ENCODE measurements around the gene FNDC3B.

The FNDC3B gene

GRCh38 chr3:172170841-172171240 lies 131.5 kb downstream of the FNDC3B start:
- DNase-seq (ENCODE audit: insufficient read length, low spot score) (no peak), FAIRE-seq (no peak)
- TF ChIP-seq, protein P1, sequence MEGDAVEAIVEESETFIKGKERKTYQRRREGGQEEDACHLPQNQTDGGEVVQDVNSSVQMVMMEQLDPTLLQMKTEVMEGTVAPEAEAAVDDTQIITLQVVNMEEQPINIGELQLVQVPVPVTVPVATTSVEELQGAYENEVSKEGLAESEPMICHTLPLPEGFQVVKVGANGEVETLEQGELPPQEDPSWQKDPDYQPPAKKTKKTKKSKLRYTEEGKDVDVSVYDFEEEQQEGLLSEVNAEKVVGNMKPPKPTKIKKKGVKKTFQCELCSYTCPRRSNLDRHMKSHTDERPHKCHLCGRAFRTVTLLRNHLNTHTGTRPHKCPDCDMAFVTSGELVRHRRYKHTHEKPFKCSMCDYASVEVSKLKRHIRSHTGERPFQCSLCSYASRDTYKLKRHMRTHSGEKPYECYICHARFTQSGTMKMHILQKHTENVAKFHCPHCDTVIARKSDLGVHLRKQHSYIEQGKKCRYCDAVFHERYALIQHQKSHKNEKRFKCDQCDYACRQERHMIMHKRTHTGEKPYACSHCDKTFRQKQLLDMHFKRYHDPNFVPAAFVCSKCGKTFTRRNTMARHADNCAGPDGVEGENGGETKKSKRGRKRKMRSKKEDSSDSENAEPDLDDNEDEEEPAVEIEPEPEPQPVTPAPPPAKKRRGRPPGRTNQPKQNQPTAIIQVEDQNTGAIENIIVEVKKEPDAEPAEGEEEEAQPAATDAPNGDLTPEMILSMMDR (IDR thresholded peaks at IDR 0.05; ENCODE audit: insufficient read depth, missing control alignments) = no peak

GRCh38 chr3:172171396-172172075 lies 132.2 kb downstream of the FNDC3B start:
- TF ChIP-seq, protein P1 (IDR thresholded peaks at IDR 0.05; ENCODE audit: insufficient read depth, missing control alignments) = no peak
- DNase-seq (ENCODE audit: insufficient read length, low spot score) (no peak), FAIRE-seq (no peak)

- TF ChIP-seq, protein P1 (IDR thresholded peaks at IDR 0.05; ENCODE audit: insufficient read depth, missing control alignments) = no peak
- no peak for FAIRE-seq
- DNase-seq (ENCODE audit: insufficient read length, low spot score) = no peak
Observed at GRCh38 chr3:172173316-172174254, 134.2 kb downstream of the FNDC3B start.

DNA sequence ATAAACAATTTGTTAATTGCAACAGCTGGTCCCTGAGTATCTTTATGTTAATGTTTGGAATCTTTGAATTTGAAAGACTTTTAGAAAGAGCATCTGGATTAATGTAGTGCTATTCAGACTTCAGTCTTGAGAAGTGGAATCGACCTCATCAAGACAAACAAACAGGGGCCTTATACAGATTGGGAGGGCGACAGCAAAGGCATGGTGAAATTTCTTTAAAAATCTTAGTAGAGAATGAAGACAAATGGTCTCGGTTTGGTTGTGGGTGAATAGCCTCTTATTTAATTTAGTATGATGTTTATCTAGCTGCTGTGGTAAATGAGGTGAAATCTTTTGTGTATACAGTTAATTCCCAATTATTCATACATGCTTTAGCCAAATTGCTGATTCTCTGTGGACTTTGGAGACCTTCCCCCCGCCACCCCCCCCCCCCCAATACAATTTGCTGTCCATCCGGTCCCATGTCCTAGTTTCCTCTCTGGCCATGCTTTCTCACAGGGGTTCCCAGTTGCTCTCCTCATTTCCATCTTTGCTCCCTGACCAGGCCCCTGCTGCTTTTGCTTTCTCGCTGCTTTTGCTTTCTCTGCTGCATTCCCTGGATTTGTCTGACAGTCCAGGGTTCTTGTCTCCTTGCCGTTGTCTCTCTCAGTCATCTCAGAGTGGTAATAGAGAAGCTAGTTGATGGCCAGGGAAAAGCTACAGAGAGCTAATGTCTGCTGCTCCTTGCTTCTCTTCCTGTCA lies 135.3 kb downstream of the FNDC3B start:
- DNase-seq (ENCODE audit: insufficient read length, low spot score) (no peak), FAIRE-seq (no peak)
- TF ChIP-seq, protein P1 (IDR thresholded peaks at IDR 0.05; ENCODE audit: insufficient read depth, missing control alignments) = no peak

DNA sequence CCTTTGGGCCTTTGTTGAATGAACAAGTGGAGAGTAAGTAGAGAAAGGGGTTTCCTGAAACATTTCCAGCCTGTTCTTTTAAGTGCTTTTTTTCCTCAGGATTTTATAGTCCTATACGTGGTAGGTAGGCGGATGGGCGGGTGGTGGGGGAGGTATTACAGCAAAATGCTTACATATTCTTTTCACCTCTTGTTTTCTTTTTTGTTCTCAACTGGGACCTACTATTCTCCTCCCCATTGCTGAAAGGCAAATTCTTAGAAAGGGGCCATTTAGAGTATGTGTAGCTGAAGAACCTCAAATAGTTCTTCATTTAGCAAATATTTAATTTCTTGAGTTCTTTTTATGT lies 135.8 kb downstream of the FNDC3B start:
- no peak for FAIRE-seq
- DNase-seq (ENCODE audit: insufficient read length, low spot score) = no peak
- TF ChIP-seq, protein P1 (IDR thresholded peaks at IDR 0.05; ENCODE audit: insufficient read depth, missing control alignments) = no peak

- no peak for DNase-seq (ENCODE audit: insufficient read length, low spot score)
- TF ChIP-seq, protein P1 (IDR thresholded peaks at IDR 0.05; ENCODE audit: insufficient read depth, missing control alignments) = no peak
- FAIRE-seq = no peak
Observed at GRCh38 chr3:172176061-172176770, 136.8 kb downstream of the FNDC3B start.
